Measurements from ENCODE around the gene FBXL16. TPM values are rescaled to one million over a fixed set of nuclear protein-coding genes. Genes with fewer than 3 reads are reported as not detected.

FBXL16 gene
- total and polyA plus RNA-seq, 2 of the 13 experiments (the other 11 are each of a cell fraction or from before 2014, with no cell fraction given) = 0.22 to 2.0 TPM

- TF ChIP-seq YEATS4 (CRISPR knock-in tag; IDR thresholded peaks at IDR 0.05; ENCODE audit: borderline replicate concordance) (peak; percentile 80; the same call in 1 of the 2 replicates), ARID3A (IDR thresholded peaks at IDR 0.05; ENCODE audit: low read depth, low read length) (no peak), KAT2B (IDR thresholded peaks at IDR 0.05; ENCODE audit: borderline replicate concordance, low read depth, low read length) (no peak), HINFP (CRISPR knock-in tag; IDR thresholded peaks at IDR 0.05; ENCODE audit: low read depth) (no peak), ZNF362 (CRISPR knock-in tag; IDR thresholded peaks at IDR 0.05; ENCODE audit: borderline replicate concordance) (peak; percentile 51; the same call in 1 of the 2 replicates), FOXK1 (CRISPR knock-in tag; IDR thresholded peaks at IDR 0.05; ENCODE audit: borderline replicate concordance, low read depth) (peak; percentile 71; the same call in 1 of the 2 replicates), THRA (CRISPR knock-in tag; IDR thresholded peaks at IDR 0.05; ENCODE audit: borderline replicate concordance) (no peak), ZBTB20 (CRISPR knock-in tag; IDR thresholded peaks at IDR 0.05; ENCODE audit: borderline replicate concordance, low read depth) (peak; percentile 66), ZNF672 (CRISPR knock-in tag; IDR thresholded peaks at IDR 0.05) (peak; percentile 76; the same call in 1 of the 2 replicates), GLMP (CRISPR knock-in tag; IDR thresholded peaks at IDR 0.05; ENCODE audit: borderline replicate concordance) (no peak), GATAD2A (CRISPR knock-in tag; IDR thresholded peaks at IDR 0.05) (0 out of 2 replicates have a peak, but pooled peaks have one; percentile 17), NFATC3 (CRISPR knock-in tag; IDR thresholded peaks at IDR 0.05) (no peak), DPF2 (CRISPR knock-in tag; IDR thresholded peaks at IDR 0.05; ENCODE audit: borderline replicate concordance, low read depth) (no peak), ATF5 (CRISPR knock-in tag; IDR thresholded peaks at IDR 0.05; ENCODE audit: low read depth) (no peak), HMG20B (CRISPR knock-in tag; conservative IDR thresholded peaks at IDR 0.05) (no peak), ZNF703 (CRISPR knock-in tag; IDR thresholded peaks at IDR 0.05; ENCODE audit: borderline replicate concordance) (peak; percentile 93; the same call in 1 of the 2 replicates), ZNF3 (CRISPR knock-in tag; IDR thresholded peaks at IDR 0.05) (no peak), RELA (CRISPR knock-in tag; IDR thresholded peaks at IDR 0.05) (0 out of 2 replicates have a peak, but pooled peaks have one; percentile 43), NR0B2 (CRISPR knock-in tag; IDR thresholded peaks at IDR 0.05) (peak; percentile 93), NFIC (IDR thresholded peaks at IDR 0.05; ENCODE audit: low read length) (no peak)
Measured at GRCh38 chr16:648781-649589, 56.6 kb downstream of the FBXL16 start, which contains the start of gene WDR90 (continued).
